Activated CD8-positive, alpha-beta T cell treated with anti-CD3 and anti-CD28 coated beads for 36 hours (primary cell): ENCODE data around the gene ANGPT4. TPM values are rescaled to one million over a fixed set of nuclear protein-coding genes. Genes with fewer than 3 reads are reported as not detected.

Experiments used
- ATAC-seq: fragments of 200-7000 bp; cut with Tn5 transposase; one replicate; pipeline ENCODE4 v1.10.0; 2021; ENCODE audit warnings: mild to moderate bottlenecking, moderate library complexity
- CTCF ChIA-PET: fragments of 350-600 bp; sonication (Branson Sonifier 250); formaldehyde crosslinking; loops from one replicate; lab custom pipeline; 2021; ENCODE audit warnings: antibody characterized with exemption; lab: Charles Lee
- POLR2A ChIA-PET: fragments of 350-600 bp; sonication (Branson Sonifier 250); formaldehyde crosslinking; loops from one replicate; lab custom pipeline; 2021; ENCODE audit warnings: antibody characterized with exemption; lab: Charles Lee
- DNase-seq: peaks from one replicate; pipeline ENCODE4 v3.0.0-alpha.2; 2020
- H3K27ac Mint-ChIP-seq: one replicate; pipeline ENCODE4 v1.8.0; 2021; ENCODE audit warnings: mild to moderate bottlenecking, mixed read lengths
- H3K27me3 Mint-ChIP-seq: one replicate; pipeline ENCODE4 v1.8.0; 2021; ENCODE audit warnings: mixed read lengths
- H3K36me3 Mint-ChIP-seq: one replicate; pipeline ENCODE4 v1.8.0; 2021; ENCODE audit warnings: low read depth, mixed read lengths
- H3K4me1 Mint-ChIP-seq: one replicate; pipeline ENCODE4 v1.8.0; 2021; ENCODE audit warnings: low read depth, mixed read lengths
- H3K4me3 Mint-ChIP-seq: one replicate; pipeline ENCODE4 v1.8.0; 2021; ENCODE audit warnings: mild to moderate bottlenecking, moderate library complexity, mixed read lengths
- H3K9me3 Mint-ChIP-seq: one replicate; pipeline ENCODE4 v1.8.0; 2021; ENCODE audit warnings: mixed read lengths
- CTCF ChIP-seq: fragments of 200-600 bp; IDR thresholded peaks from one replicate; pipeline ENCODE4 v1.8.0; 2022; ENCODE audit warnings: antibody characterized with exemption, mild to moderate bottlenecking
- intact Hi-C: fragments of 100-400 bp; cut with micrococcal nuclease; formaldehyde crosslinking; loops from one replicate; pipeline ENCODE4 v1.10.0; 2022
- total RNA-seq, 2 experiments: library from RNA; stranded (reverse); gene quantifications; one replicate each; pipeline ENCODE4 v1.2.3, GENCODE V29; 2021

ANGPT4 gene
- total RNA-seq, 2 experiments from 2014 or later: not detected

- DNase-seq (no peak), ATAC-seq (no peak)
- CTCF ChIA-PET: no interaction called here
- H3K4me3 Mint-ChIP-seq: no peak overlapping the region
- no peaks in the 10 kb centered on the region for H3K9me3 Mint-ChIP-seq
- H3K27ac Mint-ChIP-seq: no peak overlapping the region
- no peaks in the 10 kb centered on the region for H3K4me1 Mint-ChIP-seq
- intact Hi-C loops: no loop called here
- no peaks in the 10 kb centered on the region for H3K36me3 Mint-ChIP-seq
- TF ChIP-seq CTCF: no peak
- POLR2A ChIA-PET: interaction anchor here (0.9 to 1.4 kb wide), 2 partner anchors 13 to 39 kb away, joined by 3 to 4 read pairs; no protein-coding TSS in a partner anchor
- no peaks in the 10 kb centered on the region for H3K27me3 Mint-ChIP-seq
Measured at GRCh38 chr20:872855-873520, 43.1 kb downstream of the ANGPT4 start.

GRCh38 chr20:871948-872347 lies 44.2 kb downstream of the ANGPT4 start:
- ChIA-PET CTCF (no interaction called here), POLR2A (no interaction called here)
- Mint-ChIP-seq H3K27me3 (no peaks in the 10 kb centered on the region), H3K36me3 (no peaks in the 10 kb centered on the region), H3K9me3 (no peaks in the 10 kb centered on the region), H3K27ac (no peak overlapping the region), H3K4me1 (no peaks in the 10 kb centered on the region), H3K4me3 (no peak overlapping the region)
- no peak for TF ChIP-seq CTCF
- DNase-seq (no peak), ATAC-seq (no peak)
- intact Hi-C loops: no loop called here

GRCh38 chr20:871436-871835 lies 44.7 kb downstream of the ANGPT4 start:
- no peaks in the 10 kb centered on the region for H3K36me3 Mint-ChIP-seq
- POLR2A ChIA-PET: no interaction called here
- no peaks in the 10 kb centered on the region for H3K4me1 Mint-ChIP-seq
- no peak for DNase-seq
- no peaks in the 10 kb centered on the region for H3K27me3 Mint-ChIP-seq
- no peaks in the 10 kb centered on the region for H3K9me3 Mint-ChIP-seq
- CTCF ChIA-PET: no interaction called here
- no peak overlapping the region for H3K4me3 Mint-ChIP-seq
- no peak overlapping the region for H3K27ac Mint-ChIP-seq
- intact Hi-C loops: no loop called here
- no peak for ATAC-seq
- no peak for TF ChIP-seq CTCF

- DNase-seq (no peak), ATAC-seq (no peak)
- ChIA-PET POLR2A (no interaction called here), CTCF (no interaction called here)
- Mint-ChIP-seq H3K27ac (no peak overlapping the region), H3K36me3 (no peaks in the 10 kb centered on the region), H3K9me3 (no peaks in the 10 kb centered on the region), H3K27me3 (no peaks in the 10 kb centered on the region), H3K4me1 (no peaks in the 10 kb centered on the region), H3K4me3 (no peak overlapping the region)
- no peak for TF ChIP-seq CTCF
- intact Hi-C loops: no loop called here
Measured at GRCh38 chr20:870758-871157, 45.4 kb downstream of the ANGPT4 start.

- Mint-ChIP-seq H3K36me3 (no peaks in the 10 kb centered on the region), H3K27me3 (no peaks in the 10 kb centered on the region), H3K4me1 (no peaks in the 10 kb centered on the region), H3K9me3 (no peaks in the 10 kb centered on the region), H3K4me3 (no peak overlapping the region), H3K27ac (no peak overlapping the region)
- DNase-seq (no peak), ATAC-seq (no peak)
- ChIA-PET CTCF (no interaction called here), POLR2A (no interaction called here)
- no peak for TF ChIP-seq CTCF
- intact Hi-C loops: no loop called here
Measured at GRCh38 chr20:869606-870005, 46.5 kb downstream of the ANGPT4 start.
